ENCODE data around the gene CYSLTR1. TPM values are rescaled to one million over a fixed set of nuclear protein-coding genes. Genes with fewer than 3 reads are reported as not detected.
A peak's percentile ranks its signal among the peaks of the same experiment; 100 is the strongest.
"Not testable (repeated sequence)": the region's sequence is repeated elsewhere in the genome, so short reads cannot be mapped to it uniquely, and the experiment has no call there.

Gene CYSLTR1
- total RNA-seq, 4 donors from 2014 or later, result 13.7 to 54.3 (median 28.3) TPM

DNA sequence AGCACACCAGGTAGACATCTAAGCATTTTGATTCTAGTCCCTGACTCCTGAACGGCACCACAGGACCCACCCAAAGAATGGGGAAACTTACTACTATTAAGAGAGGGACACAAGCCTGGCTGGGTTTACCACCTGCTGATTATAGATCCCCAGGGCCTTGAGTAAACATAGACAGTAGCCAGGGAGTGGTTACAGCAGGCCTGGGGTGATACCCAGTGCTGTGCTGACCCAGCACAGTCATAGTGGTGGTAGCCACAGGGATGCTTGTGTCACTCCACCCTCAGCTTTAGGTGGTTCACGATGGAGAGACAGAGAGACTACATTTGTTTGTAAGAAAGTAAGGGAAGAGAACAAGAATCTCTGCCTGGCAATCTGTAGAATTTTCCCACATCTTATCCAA lies 11.7 kb downstream of the CYSLTR1 start:
- H3K27me3 ChIP-seq, result no peaks in the 10 kb centered on the region
- no peaks in the 10 kb centered on the region for H3K36me3 ChIP-seq
- WGBS, 2 donors (ENCODE audit: low coverage in 1 of 2), result no CpG with 5 or more reads among the region's 2 CpGs
- H3K4me1 ChIP-seq, result peaks cover 0 to 6% (median 0%) of the 10 kb centered on the region in 3 donors
- TF ChIP-seq, protein P1, sequence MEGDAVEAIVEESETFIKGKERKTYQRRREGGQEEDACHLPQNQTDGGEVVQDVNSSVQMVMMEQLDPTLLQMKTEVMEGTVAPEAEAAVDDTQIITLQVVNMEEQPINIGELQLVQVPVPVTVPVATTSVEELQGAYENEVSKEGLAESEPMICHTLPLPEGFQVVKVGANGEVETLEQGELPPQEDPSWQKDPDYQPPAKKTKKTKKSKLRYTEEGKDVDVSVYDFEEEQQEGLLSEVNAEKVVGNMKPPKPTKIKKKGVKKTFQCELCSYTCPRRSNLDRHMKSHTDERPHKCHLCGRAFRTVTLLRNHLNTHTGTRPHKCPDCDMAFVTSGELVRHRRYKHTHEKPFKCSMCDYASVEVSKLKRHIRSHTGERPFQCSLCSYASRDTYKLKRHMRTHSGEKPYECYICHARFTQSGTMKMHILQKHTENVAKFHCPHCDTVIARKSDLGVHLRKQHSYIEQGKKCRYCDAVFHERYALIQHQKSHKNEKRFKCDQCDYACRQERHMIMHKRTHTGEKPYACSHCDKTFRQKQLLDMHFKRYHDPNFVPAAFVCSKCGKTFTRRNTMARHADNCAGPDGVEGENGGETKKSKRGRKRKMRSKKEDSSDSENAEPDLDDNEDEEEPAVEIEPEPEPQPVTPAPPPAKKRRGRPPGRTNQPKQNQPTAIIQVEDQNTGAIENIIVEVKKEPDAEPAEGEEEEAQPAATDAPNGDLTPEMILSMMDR (IDR thresholded peaks at IDR 0.05), result no peak
- TF ChIP-seq POLR2AphosphoS5 (IDR thresholded peaks at IDR 0.05), result no peak
- TF ChIP-seq EP300 (IDR thresholded peaks at IDR 0.05), result no peak
- TF ChIP-seq POLR2A (IDR thresholded peaks at IDR 0.05), result no peak
- no peak for ATAC-seq
- H3K27ac ChIP-seq, result peak overlapping the region in 1 of 4 donors; percentile 35
- H3K4me3 ChIP-seq, result no peak overlapping the region
- no peaks in the 10 kb centered on the region for H3K9me3 ChIP-seq

DNA sequence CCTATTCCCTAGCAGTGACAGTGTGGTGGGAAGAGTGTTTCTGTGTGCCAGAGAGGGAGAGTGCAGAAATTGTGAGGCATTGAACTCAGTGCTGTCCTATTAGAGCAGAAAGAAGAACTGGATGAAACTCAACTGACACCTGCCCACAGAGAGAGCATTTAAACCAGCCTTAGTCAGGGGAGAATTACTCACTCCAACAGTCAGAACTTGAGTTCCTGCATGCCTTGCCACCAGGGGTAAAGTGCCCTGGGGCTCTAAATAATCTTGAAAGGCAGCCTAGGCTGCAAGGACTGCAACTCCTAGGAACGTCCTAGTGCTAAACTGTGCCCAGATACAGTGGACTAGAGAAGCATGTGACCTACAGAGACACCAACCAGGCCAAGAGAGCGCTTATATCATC lies 12.8 kb downstream of the CYSLTR1 start:
- H3K4me3 ChIP-seq, result no peak overlapping the region
- peaks cover 0 to 6% (median 0%) of the 10 kb centered on the region in 3 donors for H3K4me1 ChIP-seq
- ATAC-seq, result no peak
- no peaks in the 10 kb centered on the region for H3K27me3 ChIP-seq
- TF ChIP-seq POLR2AphosphoS5 (IDR thresholded peaks at IDR 0.05) (no peak), POLR2A (IDR thresholded peaks at IDR 0.05) (no peak), EP300 (IDR thresholded peaks at IDR 0.05) (no peak)
- TF ChIP-seq, protein P1 (IDR thresholded peaks at IDR 0.05), result no peak
- H3K36me3 ChIP-seq, result no peaks in the 10 kb centered on the region
- no peaks in the 10 kb centered on the region for H3K9me3 ChIP-seq
- no peak overlapping the region for H3K27ac ChIP-seq
- 0% methylated on average over 1 of the region's 2 CpGs; no CpG with 5 or more reads in 1 of the 2 donors for WGBS, 2 donors (ENCODE audit: low coverage in 1 of 2)

DNA sequence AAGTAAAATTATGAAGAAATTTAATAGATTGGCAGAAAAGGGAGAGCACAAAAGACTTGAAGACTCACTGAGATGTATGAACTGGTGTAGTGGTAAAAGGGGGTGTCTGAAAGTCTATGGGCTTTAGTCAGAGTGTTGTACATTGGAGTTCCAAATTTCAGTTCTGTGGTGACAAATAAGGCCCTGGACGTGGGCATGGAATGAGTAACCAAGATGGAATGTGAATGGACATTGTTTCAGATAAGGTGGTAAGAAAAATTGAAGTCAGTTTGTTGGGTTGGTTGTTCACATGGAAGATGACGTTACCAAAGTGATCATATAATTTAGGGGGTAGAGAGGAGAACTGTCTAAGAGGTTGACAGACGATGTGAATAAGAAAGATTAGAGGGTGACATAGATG lies 13.9 kb downstream of the CYSLTR1 start:
- ATAC-seq, result no peak
- Histone ChIP-seq H3K36me3 (no peaks in the 10 kb centered on the region), H3K27me3 (no peaks in the 10 kb centered on the region), H3K27ac (no peak overlapping the region), H3K9me3 (no peaks in the 10 kb centered on the region), H3K4me3 (no peak overlapping the region), H3K4me1 (peaks cover 0 to 6% (median 0%) of the 10 kb centered on the region in 3 donors)
- WGBS, 2 donors (ENCODE audit: low coverage in 1 of 2), result 42 to 43% methylated on average over 3 of the region's 3 CpGs
- TF ChIP-seq EP300 (IDR thresholded peaks at IDR 0.05) (no peak), POLR2AphosphoS5 (IDR thresholded peaks at IDR 0.05) (no peak), POLR2A (IDR thresholded peaks at IDR 0.05) (no peak)
- TF ChIP-seq, protein P1 (IDR thresholded peaks at IDR 0.05), result no peak

DNA sequence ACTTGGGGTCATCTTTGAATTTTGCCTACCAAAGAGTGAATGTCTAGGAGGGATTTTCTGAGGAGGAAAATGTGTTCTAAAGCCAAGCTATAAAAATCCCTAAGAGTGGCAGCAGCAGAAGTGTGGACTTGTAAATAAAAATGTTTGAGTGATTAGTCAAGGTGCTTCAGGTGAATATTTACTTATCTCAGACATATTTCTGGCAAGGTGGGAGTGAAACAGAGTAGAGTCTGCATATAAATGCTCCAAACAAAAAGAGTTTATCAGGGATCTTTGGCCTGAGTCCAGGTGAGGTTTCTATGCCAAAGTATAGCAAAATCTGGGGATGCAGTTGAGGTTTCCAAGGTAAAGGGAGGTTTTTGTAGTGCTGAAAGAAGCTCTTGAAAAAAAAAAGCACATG lies 19.7 kb downstream of the CYSLTR1 start:
- H3K4me1 ChIP-seq, result no peaks in the 10 kb centered on the region
- no peak for ATAC-seq
- TF ChIP-seq, protein P1 (IDR thresholded peaks at IDR 0.05), result no peak
- TF ChIP-seq EP300 (IDR thresholded peaks at IDR 0.05) (no peak), POLR2A (IDR thresholded peaks at IDR 0.05) (no peak), POLR2AphosphoS5 (IDR thresholded peaks at IDR 0.05) (no peak)
- no peaks in the 10 kb centered on the region for H3K9me3 ChIP-seq
- no peak overlapping the region for H3K4me3 ChIP-seq
- H3K27me3 ChIP-seq, result no peaks in the 10 kb centered on the region
- no peak overlapping the region for H3K27ac ChIP-seq
- H3K36me3 ChIP-seq, result no peaks in the 10 kb centered on the region

DNA sequence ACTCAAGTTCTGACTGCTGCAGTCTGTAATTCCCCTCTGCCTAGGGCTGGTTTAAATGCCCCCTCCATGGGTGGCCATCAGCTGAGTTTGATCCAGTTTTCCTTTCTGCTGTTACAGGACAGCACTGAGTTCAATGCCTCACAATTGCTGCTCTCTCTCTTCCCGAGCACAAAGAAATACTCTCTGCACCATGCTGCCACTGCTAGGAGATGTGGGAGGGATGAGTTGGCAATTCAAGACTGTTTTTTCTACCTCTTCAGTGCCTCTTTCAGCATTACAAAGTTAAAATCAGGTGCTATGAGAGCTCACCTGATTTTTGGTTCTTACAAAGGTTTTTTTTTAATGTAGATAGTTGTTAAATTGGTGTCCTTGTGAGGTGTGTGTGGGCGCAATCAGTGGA lies 24.3 kb downstream of the CYSLTR1 start:
- no peaks in the 10 kb centered on the region for H3K9me3 ChIP-seq
- no peaks in the 10 kb centered on the region for H3K4me1 ChIP-seq
- no peaks in the 10 kb centered on the region for H3K27me3 ChIP-seq
- WGBS, 2 donors (ENCODE audit: low coverage in 1 of 2), result 92 to 100% methylated on average over 1 to 2 of the region's 2 CpGs
- H3K36me3 ChIP-seq, result no peaks in the 10 kb centered on the region
- H3K4me3 ChIP-seq, result no peak overlapping the region
- no peak for TF ChIP-seq POLR2AphosphoS5 (IDR thresholded peaks at IDR 0.05)
- TF ChIP-seq, protein P1 (IDR thresholded peaks at IDR 0.05), result no peak
- no peak for TF ChIP-seq POLR2A (IDR thresholded peaks at IDR 0.05)
- no peak for TF ChIP-seq EP300 (IDR thresholded peaks at IDR 0.05)
- ATAC-seq, result no peak
- no peak overlapping the region for H3K27ac ChIP-seq

DNA sequence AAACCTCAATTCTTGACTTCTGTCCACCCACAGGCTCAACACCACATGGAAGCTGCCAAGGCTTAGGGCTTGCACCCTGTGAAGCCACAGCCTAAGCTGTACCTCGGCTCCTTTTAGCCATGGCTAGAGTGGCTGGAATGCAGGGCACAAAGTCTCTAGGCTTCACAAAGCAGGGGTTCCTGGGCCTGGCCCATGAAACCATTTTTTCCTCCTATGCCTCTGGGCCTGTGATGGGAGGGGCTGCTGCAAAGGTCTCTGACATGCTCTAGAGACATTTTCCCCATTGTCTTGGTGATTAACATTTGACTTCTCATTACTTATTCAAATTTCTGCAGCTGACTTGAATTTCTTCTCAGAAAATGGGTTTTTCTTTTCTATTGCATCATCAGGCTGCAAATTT lies 26.5 kb downstream of the CYSLTR1 start:
- not testable (repeated sequence) for H3K9me3 ChIP-seq, H3K27ac ChIP-seq, H3K36me3 ChIP-seq, H3K4me3 ChIP-seq, H3K27me3 ChIP-seq, H3K4me1 ChIP-seq, ATAC-seq
- no CpG with 5 or more reads among the region's 1 CpG for WGBS, 2 donors (ENCODE audit: low coverage in 1 of 2)

Measured in gastroesophageal sphincter (tissue), 4 donors.